Tibial artery (tissue), 4 donors: ENCODE results near the gene ECPAS.

ENCODE experiments used
- DNase-seq, 2 donors: peaks; one replicate each; pipeline ENCODE4 v3.0.0-alpha.2; 2019
- H3K27ac ChIP-seq, 2 donors: fragments of 200-600 bp; sonication (generic) in 1 of 2; 1 replicate in 1 of 2; 2 replicates in 1 of 2; pipeline ENCODE4 v1.5.1; 2018 to 2019; ENCODE audit warnings: mild to moderate bottlenecking in 1 of 2
- H3K27me3 ChIP-seq, 2 donors: fragments of 200-600 bp; sonication (generic) in 1 of 2; one replicate each; pipeline versions ENCODE4 v1.5.1 to v1.6.0; 2016 to 2019
- H3K36me3 ChIP-seq, 3 donors: fragments of 200-600 bp; sonication (generic) in 2 of 3; one replicate each; pipeline ENCODE4 v1.5.1; 2016 to 2019; ENCODE audit warnings: mild to moderate bottlenecking in 2 of 3
- H3K4me1 ChIP-seq, 4 donors: fragments of 200-600 bp; sonication (generic) in 2 of 4; 1 replicate in 3 of 4; 2 replicates in 1 of 4; pipeline ENCODE4 v1.5.1; 2016 to 2019
- H3K4me3 ChIP-seq, 2 donors: fragments of 200-600 bp; sonication (generic) in 1 of 2; 1 replicate in 1 of 2; 2 replicates in 1 of 2; pipeline ENCODE4 v1.5.1; 2018 to 2019; ENCODE audit warnings: mild to moderate bottlenecking in 2 of 2
- H3K9me3 ChIP-seq, 3 donors: fragments of 200-600 bp; sonication (generic) in 1 of 3; one replicate each; pipeline ENCODE4 v1.5.1; 2016 to 2019
- CTCF ChIP-seq, 2 experiments: fragments of 200-600 bp in 1 of 2; fragments of 450-650 bp in 1 of 2; IDR thresholded peaks; one replicate each; pipeline ENCODE4 v1.5.1; 2017 to 2019; ENCODE audit warnings: antibody characterized with exemption in 2 of 2, mild to moderate bottlenecking in 1 of 2, moderate library complexity in 1 of 2
- intact Hi-C: fragments of 100-400 bp; cut with DNase I; formaldehyde crosslinking; loops from one replicate; pipeline ENCODE4 v1.15.0; 2023; ENCODE audit warnings: low total_unique reads

Gene ECPAS

DNA sequence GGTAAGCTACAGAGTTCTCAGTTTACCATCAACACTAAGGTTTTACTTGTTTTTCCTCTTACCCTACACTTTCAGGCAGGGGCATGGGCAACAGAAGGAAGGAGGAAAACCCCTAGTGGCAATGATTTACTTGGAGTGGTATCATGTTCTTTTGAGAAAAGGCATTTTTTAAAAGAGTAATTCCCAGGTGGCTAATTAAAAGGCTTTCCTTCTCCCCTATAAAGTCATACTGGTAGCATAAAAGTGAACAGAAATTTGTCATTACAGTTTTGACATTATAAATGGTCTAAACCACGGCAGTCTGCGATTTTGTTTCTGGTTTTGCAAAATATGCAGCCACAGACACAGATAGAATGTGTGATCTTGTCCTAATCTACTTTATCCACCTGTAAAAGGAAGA lies 123.3 kb downstream of the ECPAS start:
- H3K36me3 ChIP-seq = peaks cover 31 to 52% (median 44%) of the 10 kb centered on the region in 3 donors
- no peak for DNase-seq

DNA sequence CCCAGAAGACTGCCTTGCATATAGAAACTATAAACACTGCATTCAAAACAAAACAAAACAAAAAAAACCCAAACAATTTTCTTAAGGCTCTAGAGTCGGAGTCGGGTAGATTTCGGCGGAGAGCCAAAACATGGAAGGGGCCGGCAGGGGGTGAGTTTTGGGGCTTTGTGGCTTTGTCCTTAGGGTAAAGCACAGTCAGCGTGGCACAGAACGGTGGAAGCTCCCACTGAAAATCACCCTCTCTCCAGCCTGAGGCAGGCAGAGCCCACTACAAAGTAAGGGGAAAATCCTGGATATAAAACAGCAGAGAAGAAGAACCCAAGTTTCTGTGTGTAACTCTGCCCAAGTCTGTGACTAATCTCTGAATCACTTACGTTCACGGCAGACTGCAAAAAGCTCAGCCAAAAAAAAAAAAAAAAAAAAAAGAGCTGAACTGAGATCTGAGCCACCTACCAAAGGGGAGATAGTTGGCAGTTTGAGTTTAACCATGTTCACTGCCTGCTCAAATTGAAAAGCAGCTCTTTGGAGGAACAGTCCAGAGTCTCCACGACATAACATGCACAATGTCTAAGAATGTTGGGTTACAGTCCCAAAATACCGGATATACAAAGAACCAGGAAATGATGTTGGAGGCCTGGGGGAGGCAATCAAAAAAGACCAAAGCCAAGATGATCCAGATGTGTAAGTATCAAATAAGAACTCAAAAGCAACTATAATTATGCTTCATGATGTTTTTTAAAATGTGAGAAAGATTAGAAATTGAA lies 127.5 kb downstream of the ECPAS start:
- H3K4me3 ChIP-seq = peak overlapping the region; percentile 13 to 36
- intact Hi-C loops = no loop called here
- no peak for TF ChIP-seq CTCF (IDR thresholded peaks at IDR 0.05)

More for the DNA sequence above, 123.3 kb downstream of the ECPAS start:
- Histone ChIP-seq H3K27ac (no peak overlapping the region), H3K4me1 (peaks cover 0 to 7% (median 4%) of the 10 kb centered on the region in 4 donors), H3K4me3 (no peak overlapping the region), H3K9me3 (no peaks in the 10 kb centered on the region), H3K27me3 (no peaks in the 10 kb centered on the region)
- TF ChIP-seq CTCF (IDR thresholded peaks at IDR 0.05) = no peak
- intact Hi-C loops = no loop called here

DNA sequence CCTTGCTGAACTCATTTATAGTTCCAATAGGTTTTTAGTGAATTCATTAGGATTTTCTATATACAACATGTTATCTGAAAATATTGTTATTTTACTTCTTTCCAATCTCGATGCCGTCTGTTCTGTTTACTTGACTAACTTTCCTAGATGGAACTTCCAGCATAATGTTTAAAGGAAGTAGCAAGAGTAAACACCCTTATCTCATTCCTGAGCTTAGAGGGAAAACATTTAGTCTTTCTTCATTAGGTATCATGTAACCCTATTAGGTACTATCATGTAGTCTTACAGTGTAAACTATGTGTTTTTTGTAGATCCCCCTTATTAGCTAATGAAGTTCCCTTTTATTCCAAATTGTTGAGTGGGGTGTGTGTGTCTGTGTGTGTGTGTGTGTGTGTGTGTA lies 131.6 kb downstream of the ECPAS start:
- Histone ChIP-seq H3K36me3 (no peaks in the 10 kb centered on the region), H3K27me3 (peaks cover 0 to 4% of the 10 kb centered on the region in 2 donors), H3K27ac (no peak overlapping the region), H3K4me1 (peaks cover 0 to 9% (median 4%) of the 10 kb centered on the region in 4 donors), H3K9me3 (peaks cover 0 to 2% (median 0%) of the 10 kb centered on the region in 3 donors), H3K4me3 (no peak overlapping the region)
- TF ChIP-seq CTCF (IDR thresholded peaks at IDR 0.05) = no peak
- intact Hi-C loops = no loop called here
- no peak for DNase-seq

More for the DNA sequence above, 127.5 kb downstream of the ECPAS start:
- Histone ChIP-seq H3K27me3 (no peaks in the 10 kb centered on the region), H3K36me3 (peaks cover 0 to 10% (median 8%) of the 10 kb centered on the region in 3 donors), H3K27ac (peak overlapping the region in 1 of 2 donors; percentile 4), H3K9me3 (peaks cover 0 to 2% (median 0%) of the 10 kb centered on the region in 3 donors), H3K4me1 (peaks cover 0 to 9% (median 4%) of the 10 kb centered on the region in 4 donors)
- DNase-seq = no peak

- DNase-seq = no peak
- no peak for TF ChIP-seq CTCF (IDR thresholded peaks at IDR 0.05)
- H3K36me3 ChIP-seq = no peaks in the 10 kb centered on the region
- peaks cover 0 to 4% of the 10 kb centered on the region in 2 donors for H3K27me3 ChIP-seq
- no peaks in the 10 kb centered on the region for H3K4me1 ChIP-seq
- no peak overlapping the region for H3K4me3 ChIP-seq
- no peak overlapping the region for H3K27ac ChIP-seq
- H3K9me3 ChIP-seq = peaks cover 0 to 2% (median 0%) of the 10 kb centered on the region in 3 donors
- intact Hi-C loops = no loop called here
These were observed 133.6 kb downstream of the ECPAS start for GRCh38 chr9:111350556-111350955.

DNA sequence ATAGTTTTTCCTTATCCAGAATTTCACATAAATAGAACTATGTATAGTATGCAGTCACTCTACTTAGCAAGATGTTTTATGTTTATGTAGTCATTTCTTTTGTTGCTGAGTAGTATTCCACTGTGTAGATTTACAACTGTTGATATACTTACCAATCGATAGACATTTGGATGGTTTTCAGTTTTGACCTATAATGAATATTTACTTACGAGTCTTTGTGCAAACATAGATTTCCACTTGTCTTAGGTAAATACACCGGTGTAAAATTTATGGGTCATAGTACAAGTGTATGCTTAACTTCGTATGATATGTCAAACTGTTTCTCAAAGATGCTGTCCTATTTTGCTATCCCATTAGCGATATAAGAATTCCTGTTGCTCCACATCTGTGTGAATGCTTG lies 134.4 kb downstream of the ECPAS start:
- H3K4me1 ChIP-seq = no peaks in the 10 kb centered on the region
- no peak overlapping the region for H3K4me3 ChIP-seq
- TF ChIP-seq CTCF (IDR thresholded peaks at IDR 0.05) = no peak
- H3K27me3 ChIP-seq = peaks cover 0 to 4% of the 10 kb centered on the region in 2 donors
- no peaks in the 10 kb centered on the region for H3K36me3 ChIP-seq
- no peak overlapping the region for H3K27ac ChIP-seq
- intact Hi-C loops = no loop called here
- H3K9me3 ChIP-seq = peaks cover 0 to 2% (median 0%) of the 10 kb centered on the region in 3 donors
- DNase-seq = no peak
